ENCODE results near the gene ITGB5. TPM values are rescaled to one million over a fixed set of nuclear protein-coding genes. Genes with fewer than 3 reads are reported as not detected.

ITGB5 gene
- total and polyA plus RNA-seq, 2 experiments from 2014 or later: 103 to 109 TPM

- H3K9me2 ChIP-seq (replicated peaks; ENCODE audit: insufficient read depth): no peaks in the 10 kb centered on the region
- no peak overlapping the region for H3K27ac ChIP-seq
- no peaks in the 10 kb centered on the region for H3K27me3 ChIP-seq
- H3K9me3 ChIP-seq (ENCODE audit: low read depth): no peaks in the 10 kb centered on the region
- 87% methylated on average over 2 of the region's 2 CpGs for WGBS (ENCODE audit: low lambda C conversion rate, missing lambda C conversion rate)
- H3K79me2 ChIP-seq: no peaks in the 10 kb centered on the region
- no peak for DNase-seq (ENCODE audit: low spot score)
- no peak overlapping the region for H3K4me2 ChIP-seq
- H3K4me1 ChIP-seq (ENCODE audit: insufficient read depth): no peaks in the 10 kb centered on the region
- H2AFZ ChIP-seq: no peak overlapping the region
- H3K36me3 ChIP-seq (replicated peaks; ENCODE audit: insufficient read depth, low read depth): no peaks in the 10 kb centered on the region
- H3K4me3 ChIP-seq: no peak overlapping the region
- H4K20me1 ChIP-seq (ENCODE audit: insufficient read depth, poor library complexity, severe bottlenecking): no peaks in the 10 kb centered on the region
- TF ChIP-seq EZH2 (IDR thresholded peaks at IDR 0.05; ENCODE audit: borderline replicate concordance) (no peak), EZH2phosphoT487 (IDR thresholded peaks at IDR 0.05; ENCODE audit: low read depth, severe bottlenecking, unreplicated experiment) (no peak)
- TF ChIP-seq, protein P1, sequence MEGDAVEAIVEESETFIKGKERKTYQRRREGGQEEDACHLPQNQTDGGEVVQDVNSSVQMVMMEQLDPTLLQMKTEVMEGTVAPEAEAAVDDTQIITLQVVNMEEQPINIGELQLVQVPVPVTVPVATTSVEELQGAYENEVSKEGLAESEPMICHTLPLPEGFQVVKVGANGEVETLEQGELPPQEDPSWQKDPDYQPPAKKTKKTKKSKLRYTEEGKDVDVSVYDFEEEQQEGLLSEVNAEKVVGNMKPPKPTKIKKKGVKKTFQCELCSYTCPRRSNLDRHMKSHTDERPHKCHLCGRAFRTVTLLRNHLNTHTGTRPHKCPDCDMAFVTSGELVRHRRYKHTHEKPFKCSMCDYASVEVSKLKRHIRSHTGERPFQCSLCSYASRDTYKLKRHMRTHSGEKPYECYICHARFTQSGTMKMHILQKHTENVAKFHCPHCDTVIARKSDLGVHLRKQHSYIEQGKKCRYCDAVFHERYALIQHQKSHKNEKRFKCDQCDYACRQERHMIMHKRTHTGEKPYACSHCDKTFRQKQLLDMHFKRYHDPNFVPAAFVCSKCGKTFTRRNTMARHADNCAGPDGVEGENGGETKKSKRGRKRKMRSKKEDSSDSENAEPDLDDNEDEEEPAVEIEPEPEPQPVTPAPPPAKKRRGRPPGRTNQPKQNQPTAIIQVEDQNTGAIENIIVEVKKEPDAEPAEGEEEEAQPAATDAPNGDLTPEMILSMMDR (IDR thresholded peaks at IDR 0.05; ENCODE audit: poor library complexity): no peak
Observed at GRCh38 chr3:124893526-124893925, 6.4 kb upstream of the ITGB5 start.

DNA sequence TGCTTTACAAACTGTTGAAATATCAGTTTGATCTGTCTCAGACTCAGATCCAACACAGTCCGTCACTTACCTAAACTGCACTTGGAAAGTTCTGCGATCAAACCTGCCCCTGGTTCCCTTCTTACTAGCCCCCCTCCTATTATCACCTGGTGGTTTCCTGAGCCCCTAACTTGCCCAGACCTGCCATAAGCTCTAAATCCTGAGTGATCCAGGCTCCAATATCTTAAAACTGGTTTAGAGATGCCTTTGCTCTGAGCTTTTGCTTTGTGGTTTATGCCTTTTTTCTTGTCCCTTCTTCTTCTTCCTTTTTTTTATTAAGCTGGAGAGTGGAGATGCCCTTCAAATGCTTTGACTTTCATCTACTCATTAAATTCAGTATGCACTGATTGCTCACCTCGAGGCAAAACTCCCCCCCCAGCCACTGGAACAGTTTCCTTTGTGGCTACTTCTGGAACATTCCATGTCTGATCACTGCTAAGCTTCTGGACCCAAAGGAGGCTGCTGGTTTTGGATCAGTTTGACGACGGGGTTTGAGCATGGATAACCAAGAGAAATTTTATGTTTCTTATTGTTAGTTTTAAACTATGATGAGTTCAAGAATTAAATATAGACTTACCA lies 3.5 kb upstream of the ITGB5 start:
- WGBS (ENCODE audit: low lambda C conversion rate, missing lambda C conversion rate): 78% methylated on average over 5 of the region's 5 CpGs
- DNase-seq (ENCODE audit: low spot score): no peak
- H3K4me2 ChIP-seq: no peak overlapping the region
- no peaks in the 10 kb centered on the region for H3K4me1 ChIP-seq (ENCODE audit: insufficient read depth)
- H4K20me1 ChIP-seq (ENCODE audit: insufficient read depth, poor library complexity, severe bottlenecking): no peaks in the 10 kb centered on the region
- no peaks in the 10 kb centered on the region for H3K27me3 ChIP-seq
- no peaks in the 10 kb centered on the region for H3K36me3 ChIP-seq (replicated peaks; ENCODE audit: insufficient read depth, low read depth)
- H2AFZ ChIP-seq: no peak overlapping the region
- H3K9me2 ChIP-seq (replicated peaks; ENCODE audit: insufficient read depth): no peaks in the 10 kb centered on the region
- H3K79me2 ChIP-seq: peaks cover under 1% of the 10 kb centered on the region
- H3K9me3 ChIP-seq (ENCODE audit: low read depth): no peaks in the 10 kb centered on the region
- H3K4me3 ChIP-seq: no peak overlapping the region
- H3K27ac ChIP-seq: no peak overlapping the region
- TF ChIP-seq EZH2phosphoT487 (IDR thresholded peaks at IDR 0.05; ENCODE audit: low read depth, severe bottlenecking, unreplicated experiment): no peak
- TF ChIP-seq, protein P1 (IDR thresholded peaks at IDR 0.05; ENCODE audit: poor library complexity): no peak
- no peak for TF ChIP-seq EZH2 (IDR thresholded peaks at IDR 0.05; ENCODE audit: borderline replicate concordance)

DNA sequence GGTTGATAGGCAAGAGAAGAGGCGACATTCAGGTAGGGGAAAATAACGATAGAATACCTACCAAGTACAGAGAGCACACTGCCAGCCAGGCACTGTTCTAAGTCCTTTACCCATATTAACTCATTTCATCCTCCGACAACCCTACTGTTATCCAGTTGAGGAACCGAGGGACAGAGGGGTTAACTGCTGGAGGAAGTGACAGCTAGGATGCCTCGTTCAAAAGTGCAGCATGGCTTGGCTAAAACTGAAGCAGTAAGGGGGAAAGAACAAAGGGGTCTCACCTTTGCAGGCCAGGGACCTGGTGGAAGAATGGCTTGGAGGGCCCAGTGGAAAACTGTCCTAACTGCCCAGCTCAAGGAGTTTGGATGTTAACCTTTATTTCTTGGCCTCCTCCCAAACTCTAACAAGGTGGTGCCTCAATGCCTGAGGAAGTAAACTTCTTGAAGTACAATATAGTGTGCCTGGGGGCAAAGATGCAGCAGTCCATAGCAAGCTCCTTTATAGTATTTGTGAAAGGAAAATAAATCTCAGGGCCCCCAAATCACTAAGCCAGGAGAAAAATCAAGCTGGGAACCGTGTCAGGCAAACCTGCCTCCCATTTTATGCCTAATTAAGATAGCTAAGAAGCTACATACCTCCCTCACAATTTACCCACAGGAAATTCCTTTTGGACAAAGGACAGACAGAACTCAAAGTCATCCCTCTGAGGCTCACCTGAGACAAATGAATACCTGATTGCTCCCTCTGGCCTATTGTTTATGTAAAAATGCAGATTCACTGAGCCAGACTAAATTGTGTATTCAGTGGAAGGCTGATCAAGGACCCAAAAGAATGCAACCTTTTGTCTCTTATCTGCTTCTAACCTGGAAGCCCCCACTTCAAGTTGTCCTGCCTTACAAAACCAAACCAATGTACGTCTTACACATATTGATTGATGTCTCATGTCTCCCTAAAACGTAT lies 1.6 kb upstream of the ITGB5 start:
- no peak overlapping the region for H3K27ac ChIP-seq
- H3K27me3 ChIP-seq: no peaks in the 10 kb centered on the region
- no peaks in the 10 kb centered on the region for H3K9me2 ChIP-seq (replicated peaks; ENCODE audit: insufficient read depth)
- WGBS (ENCODE audit: low lambda C conversion rate, missing lambda C conversion rate): 68% methylated on average over 8 of the region's 8 CpGs
- peaks cover 20% of the 10 kb centered on the region for H3K79me2 ChIP-seq
- no peak overlapping the region for H2AFZ ChIP-seq
- H3K4me3 ChIP-seq: no peak overlapping the region
- TF ChIP-seq EZH2phosphoT487 (IDR thresholded peaks at IDR 0.05; ENCODE audit: low read depth, severe bottlenecking, unreplicated experiment) (no peak), EZH2 (IDR thresholded peaks at IDR 0.05; ENCODE audit: borderline replicate concordance) (no peak)
- TF ChIP-seq, protein P1 (IDR thresholded peaks at IDR 0.05; ENCODE audit: poor library complexity): no peak
- H3K4me2 ChIP-seq: no peak overlapping the region
- H3K36me3 ChIP-seq (replicated peaks; ENCODE audit: insufficient read depth, low read depth): no peaks in the 10 kb centered on the region
- peaks cover 14% of the 10 kb centered on the region for H3K4me1 ChIP-seq (ENCODE audit: insufficient read depth)
- H3K9me3 ChIP-seq (ENCODE audit: low read depth): no peaks in the 10 kb centered on the region
- DNase-seq (ENCODE audit: low spot score): no peak
- no peaks in the 10 kb centered on the region for H4K20me1 ChIP-seq (ENCODE audit: insufficient read depth, poor library complexity, severe bottlenecking)

Measured in hepatocyte (in vitro differentiated cells).